GM23338 (cell line): ENCODE data around the gene FAM162A.

Source experiments
- EZH2phosphoT487 ChIP-seq: fragments of 200-600 bp; sonication (generic); IDR thresholded peaks from one replicate; pipeline ENCODE4 v1.8.1; 2018; ENCODE audit warnings: antibody characterized with exemption; ENCODE audit not compliant: unreplicated experiment
- POLR2AphosphoS5 ChIP-seq: IDR thresholded peaks from 2 replicates; pipeline ENCODE4 v1.6.1; 2016; ENCODE audit warnings: antibody characterized with exemption, low read depth
- TF ChIP-seq, protein P1 (sequence below), 2 experiments: fragments of 200-600 bp in 1 of 2; sonication (generic) in 1 of 2; conservative IDR thresholded peaks; 2 replicates each; pipeline versions ENCODE4 v1.5.1 to v1.6.1; 2016 to 2017; ENCODE audit warnings: antibody characterized with exemption in 2 of 2, low read depth in 2 of 2, mild to moderate bottlenecking in 2 of 2, moderate library complexity in 1 of 2

- TF ChIP-seq POLR2AphosphoS5 (no peak), EZH2phosphoT487 (no peak)
- TF ChIP-seq, protein P1, sequence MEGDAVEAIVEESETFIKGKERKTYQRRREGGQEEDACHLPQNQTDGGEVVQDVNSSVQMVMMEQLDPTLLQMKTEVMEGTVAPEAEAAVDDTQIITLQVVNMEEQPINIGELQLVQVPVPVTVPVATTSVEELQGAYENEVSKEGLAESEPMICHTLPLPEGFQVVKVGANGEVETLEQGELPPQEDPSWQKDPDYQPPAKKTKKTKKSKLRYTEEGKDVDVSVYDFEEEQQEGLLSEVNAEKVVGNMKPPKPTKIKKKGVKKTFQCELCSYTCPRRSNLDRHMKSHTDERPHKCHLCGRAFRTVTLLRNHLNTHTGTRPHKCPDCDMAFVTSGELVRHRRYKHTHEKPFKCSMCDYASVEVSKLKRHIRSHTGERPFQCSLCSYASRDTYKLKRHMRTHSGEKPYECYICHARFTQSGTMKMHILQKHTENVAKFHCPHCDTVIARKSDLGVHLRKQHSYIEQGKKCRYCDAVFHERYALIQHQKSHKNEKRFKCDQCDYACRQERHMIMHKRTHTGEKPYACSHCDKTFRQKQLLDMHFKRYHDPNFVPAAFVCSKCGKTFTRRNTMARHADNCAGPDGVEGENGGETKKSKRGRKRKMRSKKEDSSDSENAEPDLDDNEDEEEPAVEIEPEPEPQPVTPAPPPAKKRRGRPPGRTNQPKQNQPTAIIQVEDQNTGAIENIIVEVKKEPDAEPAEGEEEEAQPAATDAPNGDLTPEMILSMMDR (conservative IDR thresholded peaks at IDR 0.05; ENCODE audit: low read depth in 2 of 2), result no peak
These were observed 24.0 kb downstream of the FAM162A start for GRCh38 chr3:122407946-122408345.
